GM19099 (cell line): ENCODE results near the gene WASL.

ENCODE experiments used
- POLR2A ChIP-seq: IDR thresholded peaks from 3 replicates; pipeline ENCODE4 v1.6.1; 2011; ENCODE audit warnings: low read depth; ENCODE audit not compliant: insufficient read length; ENCODE audit errors: extremely low read depth

The WASL gene

GRCh38 chr7:123647106-123647730 is 101.6 kb downstream of the WASL start:
- no peak for TF ChIP-seq POLR2A

GRCh38 chr7:123645516-123645915 is 103.3 kb downstream of the WASL start:
- TF ChIP-seq POLR2A: no peak

- TF ChIP-seq POLR2A: no peak
Measured at GRCh38 chr7:123643495-123644441, 105.0 kb downstream of the WASL start.

GRCh38 chr7:123641901-123642300 is 106.9 kb downstream of the WASL start:
- no peak for TF ChIP-seq POLR2A

- no peak for TF ChIP-seq POLR2A
Measured at GRCh38 chr7:123640583-123640982, 108.2 kb downstream of the WASL start.

GRCh38 chr7:123639631-123640030 is 109.2 kb downstream of the WASL start:
- TF ChIP-seq POLR2A: no peak

- TF ChIP-seq POLR2A: no peak
Measured at GRCh38 chr7:123637878-123638277, 110.9 kb downstream of the WASL start.

GRCh38 chr7:123637203-123637602 is 111.6 kb downstream of the WASL start:
- TF ChIP-seq POLR2A: no peak

- TF ChIP-seq POLR2A: no peak
Measured at GRCh38 chr7:123635551-123636359, 113.0 kb downstream of the WASL start.

- TF ChIP-seq POLR2A: no peak
Measured at GRCh38 chr7:123633553-123633952, 115.2 kb downstream of the WASL start.

- no peak for TF ChIP-seq POLR2A
Measured at GRCh38 chr7:123632808-123633207, 116.0 kb downstream of the WASL start.
